ENCODE data around the gene SDC3. TPM values are rescaled to one million over a fixed set of nuclear protein-coding genes. Genes with fewer than 3 reads are reported as not detected.

SDC3 gene
- total and polyA plus RNA-seq, 7 donors = 3.3 to 11.6 (median 6.8) TPM

DNA sequence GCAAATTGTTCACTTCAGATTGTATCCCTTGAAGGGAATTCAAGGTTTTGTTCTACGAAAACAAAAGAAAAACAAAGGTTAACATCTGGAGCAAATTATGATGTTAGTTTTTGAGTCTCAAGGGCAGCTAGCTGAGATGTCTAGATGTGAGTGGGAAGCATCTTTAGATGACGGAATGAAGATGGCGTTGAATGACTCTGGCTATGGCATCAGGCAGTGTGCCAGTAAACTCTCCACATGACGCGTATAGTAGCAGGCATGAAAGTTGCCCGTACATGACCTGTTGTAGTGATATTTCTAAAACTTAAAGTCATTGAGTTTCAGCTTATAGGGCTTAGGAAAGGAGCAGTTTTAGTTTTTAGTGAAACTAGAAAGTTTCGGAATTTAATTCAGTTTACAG is 12.3 kb upstream of the SDC3 start:
- Histone ChIP-seq H3K27ac (no peak overlapping the region), H3K27me3 (ENCODE audit: insufficient read depth in 3 of 3, low read length in 2 of 3) (no peaks in the 10 kb centered on the region), H3K9me3 (no peaks in the 10 kb centered on the region), H3K4me3 (no peak overlapping the region), H3K4me1 (no peaks in the 10 kb centered on the region), H3K36me3 (ENCODE audit: insufficient read depth in 1 of 2, low read depth in 1 of 2) (no peaks in the 10 kb centered on the region)
- no peak for ATAC-seq
- TF ChIP-seq, protein P1, sequence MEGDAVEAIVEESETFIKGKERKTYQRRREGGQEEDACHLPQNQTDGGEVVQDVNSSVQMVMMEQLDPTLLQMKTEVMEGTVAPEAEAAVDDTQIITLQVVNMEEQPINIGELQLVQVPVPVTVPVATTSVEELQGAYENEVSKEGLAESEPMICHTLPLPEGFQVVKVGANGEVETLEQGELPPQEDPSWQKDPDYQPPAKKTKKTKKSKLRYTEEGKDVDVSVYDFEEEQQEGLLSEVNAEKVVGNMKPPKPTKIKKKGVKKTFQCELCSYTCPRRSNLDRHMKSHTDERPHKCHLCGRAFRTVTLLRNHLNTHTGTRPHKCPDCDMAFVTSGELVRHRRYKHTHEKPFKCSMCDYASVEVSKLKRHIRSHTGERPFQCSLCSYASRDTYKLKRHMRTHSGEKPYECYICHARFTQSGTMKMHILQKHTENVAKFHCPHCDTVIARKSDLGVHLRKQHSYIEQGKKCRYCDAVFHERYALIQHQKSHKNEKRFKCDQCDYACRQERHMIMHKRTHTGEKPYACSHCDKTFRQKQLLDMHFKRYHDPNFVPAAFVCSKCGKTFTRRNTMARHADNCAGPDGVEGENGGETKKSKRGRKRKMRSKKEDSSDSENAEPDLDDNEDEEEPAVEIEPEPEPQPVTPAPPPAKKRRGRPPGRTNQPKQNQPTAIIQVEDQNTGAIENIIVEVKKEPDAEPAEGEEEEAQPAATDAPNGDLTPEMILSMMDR (IDR thresholded peaks at IDR 0.05) = no peak
- intact Hi-C loops (cut with DNase I) = no loop called here
- no peak for DNase-seq
- 68 to 69% (median 68%) methylated on average over 7 of the region's 7 CpGs for WGBS, 3 donors

DNA sequence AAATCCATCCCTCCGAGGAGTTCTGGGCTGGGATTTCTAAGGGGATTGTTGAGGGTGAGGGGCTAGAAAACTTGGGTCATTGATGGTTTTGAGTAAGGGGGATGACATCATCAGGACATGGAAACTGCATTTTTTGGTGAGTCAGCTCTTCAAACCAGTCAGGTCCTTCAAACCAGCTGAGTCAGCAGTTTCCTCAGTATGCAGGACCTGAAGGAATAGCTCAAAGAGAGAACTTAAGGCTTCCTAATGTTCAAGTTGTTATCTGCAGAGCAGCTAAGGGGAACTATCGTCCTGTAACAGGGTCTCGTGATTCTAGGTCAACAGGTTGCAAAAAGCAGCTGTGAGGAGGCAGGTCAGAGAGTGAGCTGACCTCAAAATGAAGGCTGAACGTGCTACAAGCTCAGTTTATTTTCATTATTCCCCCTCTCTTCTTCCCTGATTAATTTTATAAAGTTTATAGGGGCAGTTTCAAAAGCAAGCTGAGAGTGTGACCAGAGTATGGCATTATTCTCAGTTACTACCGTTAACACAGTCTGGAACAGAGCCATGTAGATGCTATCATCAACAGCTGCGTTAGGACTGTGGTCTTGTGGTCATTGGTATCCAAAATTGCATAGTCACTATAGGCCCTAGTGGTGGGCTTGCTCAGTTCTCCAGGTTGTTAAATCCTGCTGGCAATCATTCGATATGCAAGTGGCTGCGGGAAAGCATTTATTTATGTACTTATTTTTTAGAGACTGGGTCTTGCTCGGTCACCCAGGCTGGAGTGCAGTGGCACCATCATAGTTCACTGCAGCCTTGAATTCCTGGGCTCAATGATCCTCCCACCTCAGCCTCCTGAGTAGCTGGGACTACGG is 10.7 kb upstream of the SDC3 start:
- no peak for DNase-seq
- Histone ChIP-seq H3K27me3 (ENCODE audit: insufficient read depth in 3 of 3, low read length in 2 of 3) (no peaks in the 10 kb centered on the region), H3K27ac (no peak overlapping the region), H3K4me3 (no peak overlapping the region), H3K36me3 (ENCODE audit: insufficient read depth in 1 of 2, low read depth in 1 of 2) (no peaks in the 10 kb centered on the region), H3K9me3 (no peaks in the 10 kb centered on the region), H3K4me1 (no peaks in the 10 kb centered on the region)
- TF ChIP-seq, protein P1 (IDR thresholded peaks at IDR 0.05) = no peak
- ATAC-seq = no peak
- WGBS, 3 donors = 60 to 68% (median 65%) methylated on average over 10 of the region's 10 CpGs
- intact Hi-C loops (cut with DNase I) = no loop called here

DNA sequence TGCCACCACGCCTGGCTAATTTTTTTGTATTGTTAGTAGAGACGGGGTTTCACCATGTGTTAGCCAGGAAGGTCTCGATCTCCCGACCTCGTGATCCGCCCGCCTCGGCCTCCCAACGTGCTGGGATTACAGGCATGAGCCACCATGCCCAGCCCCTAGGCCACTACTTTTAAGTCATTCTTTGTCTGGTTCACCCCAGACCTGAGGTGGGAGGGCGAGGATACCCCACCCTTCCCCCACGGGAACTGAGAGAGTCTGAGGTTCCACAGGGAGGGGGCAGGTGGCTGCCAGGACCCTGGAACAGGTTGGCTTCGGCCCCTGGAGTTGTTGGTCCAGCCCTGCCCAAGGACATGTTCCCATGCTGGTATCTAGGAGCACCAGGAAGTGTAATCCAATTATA is 7.7 kb upstream of the SDC3 start:
- TF ChIP-seq, protein P1 (IDR thresholded peaks at IDR 0.05) = no peak
- DNase-seq (no peak), ATAC-seq (no peak)
- Histone ChIP-seq H3K27me3 (ENCODE audit: insufficient read depth in 3 of 3, low read length in 2 of 3) (no peaks in the 10 kb centered on the region), H3K27ac (no peak overlapping the region), H3K4me1 (no peaks in the 10 kb centered on the region), H3K9me3 (no peaks in the 10 kb centered on the region), H3K36me3 (ENCODE audit: insufficient read depth in 1 of 2, low read depth in 1 of 2) (no peaks in the 10 kb centered on the region), H3K4me3 (no peak overlapping the region)
- 88 to 92% (median 89%) methylated on average over 12 of the region's 12 CpGs for WGBS, 3 donors
- intact Hi-C loops (cut with DNase I) = no loop called here

DNA sequence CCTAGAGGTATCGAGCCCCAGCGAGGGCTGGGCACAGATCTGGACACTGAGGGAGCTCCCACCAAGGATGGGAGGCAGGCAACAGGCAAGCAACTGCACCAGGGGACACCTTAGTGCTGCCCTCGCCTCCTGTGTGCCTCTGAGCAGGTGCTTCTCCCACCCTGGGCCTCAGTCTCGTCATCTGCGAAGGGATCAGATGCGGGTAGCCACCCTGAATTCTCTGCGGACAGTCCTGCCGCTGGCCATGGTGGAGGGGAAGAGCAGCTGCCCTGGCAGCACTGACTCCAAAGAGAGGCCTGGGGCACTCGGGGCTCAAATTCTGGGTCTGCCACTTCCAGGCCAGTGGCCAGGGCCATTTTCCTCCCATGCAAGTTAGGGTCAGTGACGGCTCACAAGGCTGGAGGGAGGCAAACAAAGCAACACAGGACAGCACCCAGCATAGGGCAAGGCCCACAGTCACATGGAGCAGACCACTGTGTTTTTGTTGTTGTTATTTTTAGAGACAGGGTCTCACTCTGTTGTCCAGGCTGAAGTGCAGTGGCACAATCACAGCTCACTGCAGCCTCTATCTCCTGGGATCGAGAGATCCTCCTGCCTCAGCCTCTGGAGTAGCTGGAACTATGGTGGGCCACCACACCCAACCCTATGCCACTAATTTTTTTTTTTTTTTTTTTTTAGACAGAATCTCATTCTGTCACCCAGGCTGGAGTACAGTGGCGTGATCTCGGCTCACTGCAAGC is 7.1 kb upstream of the SDC3 start:
- TF ChIP-seq, protein P1 (IDR thresholded peaks at IDR 0.05) = no peak
- Histone ChIP-seq H3K36me3 (ENCODE audit: insufficient read depth in 1 of 2, low read depth in 1 of 2) (no peaks in the 10 kb centered on the region), H3K27ac (no peak overlapping the region), H3K27me3 (ENCODE audit: insufficient read depth in 3 of 3, low read length in 2 of 3) (no peaks in the 10 kb centered on the region), H3K9me3 (no peaks in the 10 kb centered on the region), H3K4me1 (no peaks in the 10 kb centered on the region), H3K4me3 (no peak overlapping the region)
- DNase-seq (no peak), ATAC-seq (no peak)
- WGBS, 3 donors = 83 to 88% (median 87%) methylated on average over 13 of the region's 13 CpGs
- intact Hi-C loops (cut with DNase I) = no loop called here

Measured in psoas muscle (tissue), 8 donors.